Activated T-cell treated with anti-CD3 and anti-CD28 coated beads, Interleukin-2, amount 50 U/mL, for 4 hours (primary cell): ENCODE measurements around the gene ACADSB. TPM values are rescaled to one million over a fixed set of nuclear protein-coding genes. Genes with fewer than 3 reads are reported as not detected.

Experiments used
- ATAC-seq, 2 donors: fragments of 200-7000 bp; cut with Tn5 transposase; one replicate each; pipeline ENCODE4 v1.10.0; 2021
- DNase-seq: peaks from one replicate; pipeline ENCODE4 v3.0.0-alpha.2; 2020
- H3K27me3 Mint-ChIP-seq: one replicate; pipeline ENCODE4 v1.8.0; 2021; ENCODE audit warnings: low read depth, mixed read lengths
- H3K36me3 Mint-ChIP-seq: one replicate; pipeline ENCODE4 v1.8.0; 2022; ENCODE audit warnings: mixed read lengths; ENCODE audit not compliant: insufficient read depth
- H3K4me1 Mint-ChIP-seq: one replicate; pipeline ENCODE4 v1.8.0; 2021; ENCODE audit warnings: low read depth, mixed read lengths
- H3K4me3 Mint-ChIP-seq: one replicate; pipeline ENCODE4 v1.8.0; 2021; ENCODE audit warnings: mild to moderate bottlenecking, moderate library complexity, mixed read lengths
- H3K9me3 Mint-ChIP-seq: one replicate; pipeline ENCODE4 v1.8.0; 2021; ENCODE audit warnings: mixed read lengths
- total RNA-seq, 3 donors: library from RNA; stranded (reverse); gene quantifications; one replicate each; pipeline ENCODE4 v1.2.1, GENCODE V29; 2021

The ACADSB gene
- total RNA-seq, 3 donors from 2014 or later = 21.8 to 25.9 (median 22.9) TPM

- no peak for DNase-seq
- H3K4me1 Mint-ChIP-seq = peaks cover 13% of the 10 kb centered on the region
- H3K9me3 Mint-ChIP-seq = no peaks in the 10 kb centered on the region
- peaks cover 21% of the 10 kb centered on the region for H3K36me3 Mint-ChIP-seq
- H3K4me3 Mint-ChIP-seq = no peak overlapping the region
- no peaks in the 10 kb centered on the region for H3K27me3 Mint-ChIP-seq
- no peak for ATAC-seq
Measured at GRCh38 chr10:123014772-123015171, 6.0 kb downstream of the ACADSB start.

GRCh38 chr10:123016228-123016627, 7.4 kb downstream of the ACADSB start:
- no peak for ATAC-seq
- no peaks in the 10 kb centered on the region for H3K9me3 Mint-ChIP-seq
- no peak for DNase-seq
- no peaks in the 10 kb centered on the region for H3K27me3 Mint-ChIP-seq
- no peak overlapping the region for H3K4me3 Mint-ChIP-seq
- peaks cover 21% of the 10 kb centered on the region for H3K36me3 Mint-ChIP-seq
- H3K4me1 Mint-ChIP-seq = peaks cover 2% of the 10 kb centered on the region

DNA sequence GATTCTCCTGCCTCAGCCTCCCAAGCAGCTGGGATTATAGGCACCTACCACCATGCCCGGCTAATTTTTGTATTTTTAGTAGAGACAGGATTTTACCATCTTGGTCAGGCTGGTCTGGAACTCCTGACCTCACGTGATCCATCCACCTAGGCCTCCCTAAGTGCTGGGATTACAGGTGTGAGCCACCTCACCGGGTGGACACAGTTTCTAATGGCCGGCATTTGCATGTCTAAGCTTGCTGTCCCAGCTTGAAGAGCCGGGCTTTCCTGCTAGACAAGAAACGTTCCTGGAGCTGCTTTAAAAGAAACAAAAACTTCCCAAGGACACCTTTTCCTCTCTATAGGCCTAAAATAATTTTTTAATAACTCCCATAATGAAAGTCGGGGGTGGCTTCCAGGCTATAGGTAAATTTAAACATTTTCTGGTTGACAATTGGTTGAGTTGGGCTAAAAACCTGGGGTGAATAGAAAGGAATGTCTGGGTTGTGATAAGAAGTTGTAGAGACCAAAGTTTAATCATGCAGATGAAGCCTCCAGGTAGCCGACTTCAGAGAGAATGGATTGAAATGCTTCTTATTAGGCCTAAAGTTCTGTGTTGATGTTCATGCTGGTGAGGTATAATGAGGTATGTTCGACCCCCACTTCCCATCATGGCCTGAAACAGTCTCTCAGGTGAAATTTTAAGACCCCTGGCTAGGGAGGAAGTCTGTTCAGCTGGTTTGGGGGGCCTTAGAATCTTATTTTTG, 8.8 kb downstream of the ACADSB start:
- Mint-ChIP-seq H3K4me1 (peaks cover 2% of the 10 kb centered on the region), H3K27me3 (no peaks in the 10 kb centered on the region), H3K4me3 (no peak overlapping the region), H3K9me3 (no peaks in the 10 kb centered on the region), H3K36me3 (peaks cover 14% of the 10 kb centered on the region)
- no peak for DNase-seq
- no peak for ATAC-seq

DNA sequence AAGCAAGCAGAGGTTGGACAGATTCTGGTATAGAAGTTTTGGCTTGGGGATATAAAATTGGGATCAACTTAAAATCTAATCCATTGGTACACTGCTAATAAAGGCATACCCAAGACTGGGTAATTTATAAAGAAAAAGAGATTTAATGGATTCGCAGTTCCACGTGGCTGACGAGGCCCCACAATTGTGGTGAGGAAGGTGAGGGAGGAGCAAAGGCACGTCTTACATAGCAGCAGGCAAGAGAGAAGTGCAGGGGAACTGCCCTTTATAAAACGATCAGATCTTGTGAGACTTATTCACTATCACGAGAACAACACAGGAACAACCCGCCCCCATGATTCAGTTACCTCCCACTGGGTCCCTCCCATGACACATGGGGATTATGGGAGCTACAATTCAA, 9.7 kb downstream of the ACADSB start:
- Mint-ChIP-seq H3K4me1 (peaks cover 2% of the 10 kb centered on the region), H3K4me3 (no peak overlapping the region), H3K27me3 (no peaks in the 10 kb centered on the region), H3K9me3 (no peaks in the 10 kb centered on the region), H3K36me3 (peaks cover 14% of the 10 kb centered on the region)
- DNase-seq (no peak), ATAC-seq (no peak)

GRCh38 chr10:123019264-123019663, 10.5 kb downstream of the ACADSB start:
- H3K4me1 Mint-ChIP-seq = peaks cover 2% of the 10 kb centered on the region
- H3K36me3 Mint-ChIP-seq = peaks cover 12% of the 10 kb centered on the region
- H3K27me3 Mint-ChIP-seq = no peaks in the 10 kb centered on the region
- no peaks in the 10 kb centered on the region for H3K9me3 Mint-ChIP-seq
- ATAC-seq = no peak
- no peak for DNase-seq
- no peak overlapping the region for H3K4me3 Mint-ChIP-seq

DNA sequence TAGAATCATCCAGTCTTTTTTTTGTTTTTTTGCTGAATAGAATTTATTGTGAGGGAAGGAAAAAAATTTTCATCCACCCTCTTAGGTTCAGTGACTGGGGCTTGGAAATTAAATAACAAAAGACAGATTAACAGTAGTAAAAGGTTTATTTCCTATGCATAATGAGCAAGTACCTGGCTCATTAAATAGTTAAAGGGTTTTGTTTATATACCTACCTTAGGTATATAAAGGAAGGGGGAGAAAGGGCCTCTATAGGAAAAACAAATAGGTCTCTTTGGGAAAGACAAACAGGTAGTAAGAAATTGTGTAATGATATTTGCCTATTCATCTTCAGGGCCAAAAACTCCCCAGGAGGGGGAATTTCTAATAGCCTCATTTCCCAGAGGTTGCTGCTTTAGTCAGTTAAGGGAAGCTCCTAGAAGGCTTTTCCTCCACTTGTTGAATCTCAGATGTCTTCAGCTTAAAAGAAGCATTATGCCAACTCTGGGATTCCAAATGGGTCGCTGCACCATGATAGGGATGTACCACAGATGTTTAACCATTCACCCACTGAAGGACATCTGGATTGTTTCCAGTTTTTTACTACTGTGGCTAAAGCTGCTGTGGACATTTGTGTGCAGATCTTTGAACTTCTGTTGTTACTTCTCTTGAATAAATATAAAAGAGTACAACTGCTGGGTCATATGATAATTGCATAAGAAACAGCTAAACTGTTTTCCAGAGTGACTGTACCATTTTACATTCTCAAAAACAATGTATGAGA, 11.3 kb downstream of the ACADSB start:
- no peaks in the 10 kb centered on the region for H3K27me3 Mint-ChIP-seq
- peaks cover 9% of the 10 kb centered on the region for H3K36me3 Mint-ChIP-seq
- H3K4me1 Mint-ChIP-seq = peaks cover 2% of the 10 kb centered on the region
- no peaks in the 10 kb centered on the region for H3K9me3 Mint-ChIP-seq
- DNase-seq (no peak), ATAC-seq (no peak)
- no peak overlapping the region for H3K4me3 Mint-ChIP-seq

DNA sequence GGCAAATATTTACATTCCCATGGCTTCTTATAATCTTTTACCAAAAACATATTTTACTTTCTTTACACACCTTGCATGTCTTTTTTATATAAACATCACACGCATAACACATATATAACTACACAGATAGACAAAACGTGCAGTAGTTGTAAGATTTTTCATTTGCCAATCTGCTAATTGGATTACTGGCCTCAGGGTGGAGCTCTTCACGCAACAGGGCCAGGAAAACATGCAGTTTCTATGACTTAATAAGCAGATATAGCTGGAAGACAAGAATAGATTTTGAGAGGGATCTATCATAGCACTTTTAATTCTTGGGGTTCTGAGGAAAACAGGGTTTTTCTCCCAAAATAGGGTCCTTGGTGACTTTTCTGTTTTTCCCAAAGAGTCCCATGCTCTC, 12.7 kb downstream of the ACADSB start:
- Mint-ChIP-seq H3K9me3 (no peaks in the 10 kb centered on the region), H3K27me3 (no peaks in the 10 kb centered on the region), H3K4me3 (no peak overlapping the region), H3K36me3 (peaks cover 2% of the 10 kb centered on the region), H3K4me1 (peaks cover 2% of the 10 kb centered on the region)
- DNase-seq (no peak), ATAC-seq (no peak)

DNA sequence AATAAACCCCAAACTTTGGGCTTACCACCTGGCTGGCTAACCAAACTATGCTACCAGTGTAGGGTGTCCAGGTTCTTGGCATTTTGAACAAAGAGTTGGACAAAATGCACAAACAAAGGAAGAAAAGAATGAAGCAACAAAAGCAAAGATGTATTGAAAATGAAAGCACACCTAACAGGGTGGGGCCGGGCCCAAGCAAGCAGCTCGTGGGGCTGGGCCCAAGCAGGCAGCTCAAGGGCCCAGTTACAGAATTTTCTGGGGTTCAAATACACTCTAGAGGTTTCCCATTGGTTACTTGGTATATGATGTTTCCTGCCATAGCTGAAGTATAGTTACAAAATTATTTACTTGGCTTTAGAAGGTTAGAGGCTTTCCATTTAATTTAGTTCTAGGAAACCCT, 15.7 kb downstream of the ACADSB start:
- Mint-ChIP-seq H3K4me3 (no peak overlapping the region), H3K4me1 (no peaks in the 10 kb centered on the region), H3K27me3 (no peaks in the 10 kb centered on the region), H3K9me3 (no peaks in the 10 kb centered on the region), H3K36me3 (peaks cover under 1% of the 10 kb centered on the region)
- ATAC-seq (no peak), DNase-seq (no peak)

GRCh38 chr10:123026302-123026701, 17.5 kb downstream of the ACADSB start:
- Mint-ChIP-seq H3K36me3 (peaks cover 6% of the 10 kb centered on the region), H3K9me3 (no peaks in the 10 kb centered on the region), H3K4me1 (no peaks in the 10 kb centered on the region), H3K27me3 (no peaks in the 10 kb centered on the region), H3K4me3 (no peak overlapping the region)
- ATAC-seq = no peak
- DNase-seq = no peak

- DNase-seq = no peak
- H3K27me3 Mint-ChIP-seq = no peaks in the 10 kb centered on the region
- peaks cover 7% of the 10 kb centered on the region for H3K36me3 Mint-ChIP-seq
- no peaks in the 10 kb centered on the region for H3K4me1 Mint-ChIP-seq
- ATAC-seq = no peak
- no peaks in the 10 kb centered on the region for H3K9me3 Mint-ChIP-seq
- no peak overlapping the region for H3K4me3 Mint-ChIP-seq
Measured at GRCh38 chr10:123027861-123028260, 19.1 kb downstream of the ACADSB start.

DNA sequence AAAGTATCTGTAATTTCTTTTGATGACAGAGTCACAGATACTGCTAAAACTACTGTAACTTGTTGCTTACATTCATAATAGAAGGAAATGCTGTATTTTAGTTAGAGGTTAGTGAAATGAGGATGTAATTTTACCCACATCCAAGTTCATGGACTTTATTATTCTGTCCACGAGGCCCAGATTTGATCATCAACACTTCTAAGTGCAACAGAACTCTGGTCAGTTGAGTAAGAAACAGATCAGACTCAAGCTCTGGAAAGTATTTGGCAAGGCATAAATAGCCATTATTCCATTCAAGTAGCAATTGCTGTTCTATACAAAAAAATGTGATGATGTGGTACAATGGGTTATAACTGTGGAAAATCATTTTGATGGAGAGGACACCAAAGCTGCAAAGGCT, 22.3 kb downstream of the ACADSB start:
- Mint-ChIP-seq H3K27me3 (no peaks in the 10 kb centered on the region), H3K36me3 (peaks cover 15% of the 10 kb centered on the region), H3K4me3 (no peak overlapping the region), H3K4me1 (no peaks in the 10 kb centered on the region), H3K9me3 (no peaks in the 10 kb centered on the region)
- ATAC-seq (no peak), DNase-seq (no peak)

DNA sequence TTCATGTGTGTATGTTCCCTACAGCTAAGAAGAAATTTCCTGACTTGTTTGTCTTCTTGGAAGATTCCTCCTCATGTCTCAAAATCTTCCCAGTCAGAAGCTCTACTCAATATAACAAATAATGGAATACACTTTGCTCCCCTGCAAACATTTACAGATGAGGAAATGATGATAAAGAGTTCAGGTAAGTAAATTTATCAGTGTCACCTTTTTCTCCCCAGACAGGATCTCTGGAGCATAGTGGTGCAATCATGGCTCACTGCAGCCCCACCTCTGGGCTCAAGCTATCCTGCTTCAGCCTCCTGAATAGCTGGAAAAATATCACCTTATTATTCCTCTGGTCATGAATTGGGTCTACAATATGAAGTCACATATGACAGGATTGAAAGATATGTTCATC, 25.5 kb downstream of the ACADSB start:
- DNase-seq (no peak), ATAC-seq (no peak)
- Mint-ChIP-seq H3K27me3 (no peaks in the 10 kb centered on the region), H3K36me3 (peaks cover 23% of the 10 kb centered on the region), H3K4me1 (peaks cover 3% of the 10 kb centered on the region), H3K9me3 (no peaks in the 10 kb centered on the region), H3K4me3 (no peak overlapping the region)

DNA sequence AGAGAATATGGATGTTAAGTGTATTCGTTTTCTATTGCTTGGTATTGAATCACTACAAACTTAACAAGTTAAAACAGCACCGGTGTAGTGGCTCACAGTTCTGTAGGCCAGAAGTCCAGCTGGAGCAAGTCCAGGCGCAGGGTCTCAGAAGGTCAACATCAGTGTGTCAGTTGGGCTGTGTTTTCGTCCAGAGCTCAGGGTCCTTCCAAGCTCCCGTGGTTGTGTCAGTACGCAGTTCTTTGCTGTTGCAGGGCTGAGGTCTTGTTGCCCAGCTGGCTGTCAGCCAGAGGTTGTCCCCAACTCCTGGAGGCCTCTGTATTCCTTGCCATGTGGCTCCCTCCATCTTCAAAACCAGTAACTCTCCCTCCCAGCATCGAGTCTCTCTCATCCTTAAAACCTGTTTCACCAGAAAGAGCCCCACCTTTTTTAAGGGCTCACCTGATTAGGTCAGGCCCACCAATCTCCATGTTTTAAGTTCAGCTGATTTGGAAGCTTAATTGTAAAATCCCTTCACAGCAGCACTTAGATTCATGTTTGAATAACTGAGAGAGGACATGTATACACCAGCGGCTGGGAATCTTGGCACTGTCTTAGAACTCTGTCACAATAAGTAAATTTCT, 26.8 kb downstream of the ACADSB start:
- no peaks in the 10 kb centered on the region for H3K9me3 Mint-ChIP-seq
- DNase-seq = no peak
- ATAC-seq = no peak
- H3K36me3 Mint-ChIP-seq = peaks cover 18% of the 10 kb centered on the region
- H3K4me1 Mint-ChIP-seq = peaks cover 3% of the 10 kb centered on the region
- no peaks in the 10 kb centered on the region for H3K27me3 Mint-ChIP-seq
- no peak overlapping the region for H3K4me3 Mint-ChIP-seq

GRCh38 chr10:123038782-123039631, 30.2 kb downstream of the ACADSB start:
- Mint-ChIP-seq H3K27me3 (no peaks in the 10 kb centered on the region), H3K4me3 (no peak overlapping the region), H3K9me3 (no peaks in the 10 kb centered on the region), H3K4me1 (peaks cover 3% of the 10 kb centered on the region), H3K36me3 (peaks cover 23% of the 10 kb centered on the region)
- no peak for ATAC-seq
- DNase-seq = no peak
